GM12873 (cell line): ENCODE data around the gene DLD.

Experiments
- TF ChIP-seq, protein P1 (sequence below): IDR thresholded peaks from 2 replicates; pipeline ENCODE4 v1.5.1; 2012; ENCODE audit warnings: low read depth, mild to moderate bottlenecking, moderate library complexity, low read length, control low read depth; ENCODE audit not compliant: insufficient read depth; ENCODE audit errors: missing control alignments

Gene DLD

DNA sequence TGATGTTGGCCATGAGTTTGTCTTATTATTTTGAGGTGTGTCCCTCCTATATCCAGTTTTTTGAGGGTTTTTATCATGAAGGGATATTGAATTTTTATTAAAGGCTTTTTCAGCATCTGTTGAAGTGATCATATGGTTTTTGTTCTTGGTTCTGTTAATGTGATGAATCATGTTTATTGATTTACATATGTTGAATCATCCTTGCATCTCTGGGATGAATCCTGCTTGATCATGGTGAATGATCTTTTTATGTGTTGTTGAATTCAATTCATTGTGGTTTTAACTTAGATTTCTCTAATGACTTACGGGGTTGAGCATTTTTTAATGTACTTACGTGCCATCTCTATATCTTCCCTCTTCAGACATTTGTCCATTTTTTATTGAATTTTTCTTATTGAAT, 22.9 kb downstream of the DLD start:
- TF ChIP-seq, protein P1, sequence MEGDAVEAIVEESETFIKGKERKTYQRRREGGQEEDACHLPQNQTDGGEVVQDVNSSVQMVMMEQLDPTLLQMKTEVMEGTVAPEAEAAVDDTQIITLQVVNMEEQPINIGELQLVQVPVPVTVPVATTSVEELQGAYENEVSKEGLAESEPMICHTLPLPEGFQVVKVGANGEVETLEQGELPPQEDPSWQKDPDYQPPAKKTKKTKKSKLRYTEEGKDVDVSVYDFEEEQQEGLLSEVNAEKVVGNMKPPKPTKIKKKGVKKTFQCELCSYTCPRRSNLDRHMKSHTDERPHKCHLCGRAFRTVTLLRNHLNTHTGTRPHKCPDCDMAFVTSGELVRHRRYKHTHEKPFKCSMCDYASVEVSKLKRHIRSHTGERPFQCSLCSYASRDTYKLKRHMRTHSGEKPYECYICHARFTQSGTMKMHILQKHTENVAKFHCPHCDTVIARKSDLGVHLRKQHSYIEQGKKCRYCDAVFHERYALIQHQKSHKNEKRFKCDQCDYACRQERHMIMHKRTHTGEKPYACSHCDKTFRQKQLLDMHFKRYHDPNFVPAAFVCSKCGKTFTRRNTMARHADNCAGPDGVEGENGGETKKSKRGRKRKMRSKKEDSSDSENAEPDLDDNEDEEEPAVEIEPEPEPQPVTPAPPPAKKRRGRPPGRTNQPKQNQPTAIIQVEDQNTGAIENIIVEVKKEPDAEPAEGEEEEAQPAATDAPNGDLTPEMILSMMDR = no peak

DNA sequence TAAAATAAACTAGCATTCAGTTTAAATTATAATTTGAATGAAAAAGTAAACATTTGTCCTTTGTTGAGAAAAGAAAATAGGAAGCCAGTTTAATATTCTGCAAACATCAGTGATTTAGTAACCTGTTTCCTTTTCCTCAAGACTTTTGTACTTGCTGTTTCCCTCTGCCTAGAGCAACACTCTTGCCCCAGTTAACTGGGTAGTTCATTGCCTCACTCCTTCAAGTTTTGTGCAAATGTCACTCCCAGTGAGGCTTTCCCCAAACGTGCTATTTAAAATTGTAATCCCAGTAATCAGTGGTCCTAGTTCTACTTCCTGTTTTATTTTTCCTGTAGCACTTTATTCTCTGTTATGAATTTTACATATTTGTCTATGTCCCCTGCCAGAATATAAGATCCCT, 23.8 kb downstream of the DLD start:
- TF ChIP-seq, protein P1 = no peak

DNA sequence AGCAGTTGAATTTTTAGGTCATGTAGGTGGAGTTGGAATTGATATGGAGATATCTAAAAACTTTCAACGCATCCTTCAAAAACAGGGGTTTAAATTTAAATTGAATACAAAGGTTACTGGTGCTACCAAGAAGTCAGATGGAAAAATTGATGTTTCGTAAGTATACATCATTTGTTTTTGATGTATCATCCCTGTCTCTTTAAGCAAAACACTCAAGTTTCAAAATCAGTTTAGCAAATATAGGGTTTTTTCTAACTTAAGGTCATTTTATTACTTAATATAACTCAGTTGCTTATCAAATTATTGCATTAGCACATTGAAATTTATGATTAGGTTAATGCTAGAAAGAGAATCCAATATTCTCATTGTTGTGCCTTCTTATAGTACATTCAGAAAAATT, 24.6 kb downstream of the DLD start:
- TF ChIP-seq, protein P1 = no peak

DNA sequence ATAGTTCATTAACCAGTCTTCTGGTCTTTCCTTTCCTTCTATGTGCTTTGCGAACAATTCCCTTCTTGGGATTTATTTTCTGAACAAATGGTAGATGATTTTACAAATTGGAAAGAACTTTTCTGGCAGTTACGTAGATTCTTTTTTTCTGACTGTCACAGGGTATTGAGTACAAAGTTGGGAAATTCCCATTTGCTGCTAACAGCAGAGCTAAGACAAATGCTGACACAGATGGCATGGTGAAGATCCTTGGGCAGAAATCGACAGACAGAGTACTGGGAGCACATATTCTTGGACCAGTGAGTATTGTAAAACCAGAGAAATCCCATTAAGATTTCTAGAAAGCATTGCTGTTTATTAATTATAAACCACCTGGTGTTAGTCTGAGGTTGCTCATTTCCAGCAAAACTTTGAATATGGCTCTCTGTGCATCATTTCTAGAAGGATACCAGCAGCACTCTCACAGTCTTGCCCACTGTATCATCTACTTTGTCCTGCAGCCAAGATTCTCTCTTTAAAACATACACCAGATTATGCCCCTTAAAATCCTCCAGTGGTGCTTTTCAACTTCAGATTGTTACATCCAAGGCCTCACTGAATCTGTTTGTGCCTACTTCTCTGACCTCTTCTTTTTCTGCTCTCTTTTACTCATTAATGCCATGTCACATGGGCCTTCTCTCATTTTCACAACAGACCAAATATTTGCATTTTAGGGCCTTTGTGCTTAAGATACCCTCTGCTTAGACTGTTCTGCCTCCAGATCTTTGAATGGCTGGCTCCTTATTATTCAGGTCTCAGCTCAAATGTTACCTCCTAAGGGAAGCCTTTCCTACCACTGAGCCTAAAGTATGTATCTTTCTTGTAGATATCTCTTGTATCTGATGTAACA, 27.0 kb downstream of the DLD start:
- TF ChIP-seq, protein P1 = no peak

DNA sequence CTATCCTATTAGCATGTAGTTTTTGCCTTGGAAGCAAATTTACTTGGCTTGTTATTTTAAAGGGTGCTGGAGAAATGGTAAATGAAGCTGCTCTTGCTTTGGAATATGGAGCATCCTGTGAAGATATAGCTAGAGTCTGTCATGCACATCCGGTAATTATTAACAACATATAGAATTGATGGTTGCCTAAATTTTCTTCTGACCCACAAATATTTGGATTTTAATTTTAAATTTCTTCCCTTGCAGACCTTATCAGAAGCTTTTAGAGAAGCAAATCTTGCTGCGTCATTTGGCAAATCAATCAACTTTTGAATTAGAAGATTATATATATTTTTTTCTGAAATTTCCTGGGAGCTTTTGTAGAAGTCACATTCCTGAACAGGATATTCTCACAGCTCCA, 28.0 kb downstream of the DLD start:
- TF ChIP-seq, protein P1 = no peak

DNA sequence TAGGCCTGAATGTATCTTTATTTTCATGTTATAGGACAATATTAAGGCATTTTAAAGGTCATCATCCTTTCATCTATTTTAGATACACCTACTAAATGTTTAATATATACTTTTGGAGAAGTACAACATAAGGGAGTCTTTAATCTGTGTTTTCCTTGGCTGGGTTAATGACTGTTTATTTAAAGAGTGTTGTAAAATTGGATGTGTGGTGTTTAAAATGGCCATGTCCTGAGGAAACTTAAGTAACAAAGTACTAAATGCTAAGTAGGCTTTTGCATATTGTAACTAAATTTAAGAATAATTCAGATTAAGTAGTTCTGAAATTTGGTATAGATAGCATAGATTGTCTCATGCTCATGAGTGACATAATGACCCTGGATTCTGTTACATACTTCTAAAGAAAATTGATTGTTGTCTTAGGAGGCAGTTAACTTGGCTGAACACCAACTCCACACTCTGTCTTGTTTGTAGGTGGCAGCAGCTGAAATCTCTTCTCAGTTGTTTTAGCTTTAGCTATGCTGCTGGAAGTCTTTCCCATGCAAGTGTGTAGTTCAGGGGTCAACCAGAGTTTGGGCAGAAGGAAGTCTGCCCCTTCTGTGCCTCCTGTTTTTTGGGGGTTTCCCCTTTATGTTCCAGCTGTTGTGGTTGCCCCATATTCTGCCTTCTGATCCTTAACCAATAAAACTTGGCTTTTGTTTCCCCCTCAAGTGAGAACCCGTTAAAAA, 29.2 kb downstream of the DLD start:
- TF ChIP-seq, protein P1 = no peak

DNA sequence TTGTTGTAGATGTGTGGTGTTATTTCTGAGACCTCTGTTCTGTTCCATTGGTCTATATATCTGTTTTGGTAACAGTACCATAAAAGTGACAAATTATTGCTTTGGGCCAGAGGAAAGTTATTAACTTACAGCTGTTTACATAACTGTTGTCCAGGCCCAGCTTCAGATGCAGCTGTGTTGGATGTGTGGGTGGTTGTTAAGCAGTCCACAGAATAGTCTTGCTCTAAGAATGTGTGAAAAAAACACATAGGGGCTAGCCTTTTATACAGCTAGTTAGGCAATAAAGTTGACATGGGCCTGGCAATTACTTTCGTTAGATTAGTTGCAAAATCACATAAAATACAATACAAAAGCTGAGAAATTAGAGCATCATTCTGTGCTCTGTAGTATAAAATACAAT, 31.9 kb downstream of the DLD start:
- TF ChIP-seq, protein P1 = no peak
